ENCODE data around the gene ACTL7B.
A peak's percentile ranks its signal among the peaks of the same experiment; 100 is the strongest.
"Not testable (repeated sequence)": the region's sequence is repeated elsewhere in the genome, so short reads cannot be mapped to it uniquely, and the experiment has no call there.

The ACTL7B gene

GRCh38 chr9:108844391-108844790 lies 11.4 kb downstream of the ACTL7B start:
- no peak for DNase-seq (ENCODE audit: low read depth in 2 of 2)

GRCh38 chr9:108842610-108843295 lies 13.0 kb downstream of the ACTL7B start:
- peak in 1 of 2 experiments; percentile 0 for DNase-seq (ENCODE audit: low read depth in 2 of 2)

GRCh38 chr9:108839561-108839960 lies 16.2 kb downstream of the ACTL7B start:
- not testable (repeated sequence) for DNase-seq (ENCODE audit: low read depth in 2 of 2)

DNA sequence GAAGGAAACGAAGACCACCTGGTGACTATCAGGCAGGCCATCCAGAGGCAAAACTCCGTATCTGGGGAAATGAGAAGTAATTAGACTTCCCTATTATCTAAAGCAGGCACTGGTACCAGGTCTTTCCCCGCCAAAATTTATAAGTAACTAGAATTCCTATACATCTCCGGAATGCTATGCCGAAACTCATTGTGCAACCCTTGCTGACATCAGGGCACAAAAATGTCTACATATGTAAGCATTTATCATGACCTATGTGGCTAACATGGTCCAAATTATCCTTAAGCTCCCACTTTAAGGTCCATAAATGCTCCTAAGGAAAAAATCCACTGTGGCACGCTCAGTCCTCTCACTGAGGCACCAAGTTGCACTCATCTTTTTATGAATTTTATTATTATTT lies 17.8 kb downstream of the ACTL7B start:
- no peak for DNase-seq (ENCODE audit: low read depth in 2 of 2)

DNA sequence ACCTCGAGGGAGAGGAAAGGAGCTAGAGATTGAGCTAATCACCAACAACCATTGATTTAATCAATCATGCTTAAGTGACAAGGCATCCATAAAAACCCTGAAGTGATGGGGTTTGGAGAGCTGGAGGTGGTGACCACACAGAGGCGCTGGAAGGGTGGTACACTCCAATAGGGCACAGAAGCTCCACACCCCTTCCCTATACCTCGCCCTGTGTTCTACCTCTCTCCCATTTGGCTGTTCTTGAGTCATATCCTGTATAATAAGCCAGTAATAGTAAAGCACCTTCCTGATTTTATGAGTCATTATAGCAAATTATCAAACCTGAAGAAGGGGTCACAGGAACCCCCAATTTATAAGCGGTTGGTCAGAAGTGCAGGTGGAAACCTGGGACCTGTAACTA lies 18.3 kb downstream of the ACTL7B start:
- DNase-seq (ENCODE audit: low read depth in 2 of 2), result no peak

DNA sequence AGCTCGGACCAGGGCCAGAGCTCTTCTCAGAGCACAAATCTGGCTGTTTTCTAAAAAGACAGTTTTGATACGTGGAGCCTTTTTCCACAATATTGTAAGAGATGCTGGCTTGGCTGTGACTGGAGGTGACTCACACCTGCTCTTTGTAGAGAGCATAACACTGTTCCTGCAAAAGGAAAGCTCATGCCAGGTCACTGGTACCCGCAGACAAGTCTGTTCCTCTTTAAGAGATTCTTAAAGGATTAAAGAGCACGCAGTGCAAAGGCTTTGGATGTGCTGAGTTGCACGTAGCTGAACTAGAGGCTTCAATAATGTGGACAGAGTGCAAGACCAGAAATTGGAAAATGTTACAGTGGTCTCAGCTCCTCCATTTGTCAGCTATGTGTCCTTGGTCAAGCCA lies 19.0 kb downstream of the ACTL7B start:
- no peak for DNase-seq (ENCODE audit: low read depth in 2 of 2)

- no peak for DNase-seq (ENCODE audit: low read depth in 2 of 2)
Measured at GRCh38 chr9:108836319-108836718, 19.5 kb downstream of the ACTL7B start.

DNA sequence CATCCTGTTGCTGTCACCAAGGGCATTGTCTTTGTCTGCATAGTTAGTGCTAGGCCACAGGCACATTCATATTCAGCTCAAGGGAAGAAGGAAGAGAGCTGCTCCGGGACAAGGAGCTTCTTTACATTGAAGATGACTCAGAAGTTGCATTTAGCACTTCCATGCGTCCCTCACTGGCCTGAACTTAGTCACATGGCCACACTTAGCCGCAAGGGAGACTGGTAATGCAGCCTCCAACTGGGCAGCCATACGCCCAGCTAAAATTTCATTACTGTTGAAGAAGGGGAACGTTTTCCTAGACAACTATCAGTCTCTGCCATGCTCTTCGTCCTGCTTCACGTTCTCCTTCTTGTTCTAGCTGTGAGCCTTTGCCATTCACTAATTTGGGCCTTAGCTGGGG lies 20.0 kb downstream of the ACTL7B start:
- no peak for DNase-seq (ENCODE audit: low read depth in 2 of 2)

DNA sequence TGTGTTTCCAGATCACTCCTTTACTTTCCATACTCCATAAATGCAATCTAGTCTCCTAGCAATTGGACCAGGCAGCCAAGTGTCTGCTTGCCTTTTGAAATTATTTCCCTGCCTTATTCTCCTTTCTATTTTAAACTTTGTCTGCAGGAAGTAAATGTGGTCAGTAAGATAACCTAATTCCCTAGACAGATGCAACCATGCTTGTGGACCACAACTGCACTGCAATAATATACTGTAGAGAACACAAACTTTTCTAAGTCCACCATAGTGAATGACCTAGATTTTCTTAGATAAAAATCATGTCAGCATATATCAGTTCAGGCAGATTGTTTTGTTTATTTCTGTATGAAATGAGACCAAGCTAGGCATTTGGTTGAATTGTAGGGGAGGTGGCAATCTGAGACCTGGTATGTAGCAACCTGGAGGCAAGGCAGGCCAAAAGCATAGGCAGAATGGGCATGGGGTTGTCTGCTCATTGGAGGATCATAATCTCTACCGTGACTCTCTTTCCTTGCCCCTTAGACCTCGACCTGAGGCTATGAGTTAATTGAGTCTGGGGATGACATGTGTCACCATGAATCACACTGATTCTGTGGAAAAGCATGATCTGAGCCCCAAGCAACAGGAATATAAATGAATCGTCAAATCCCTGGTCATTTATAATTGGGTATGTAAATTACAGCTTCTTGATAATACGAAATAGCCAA lies 20.7 kb downstream of the ACTL7B start:
- no peak for DNase-seq (ENCODE audit: low read depth in 2 of 2)

- no peak for DNase-seq (ENCODE audit: low read depth in 2 of 2)
Measured at GRCh38 chr9:108832179-108832500, 23.6 kb downstream of the ACTL7B start.

DNA sequence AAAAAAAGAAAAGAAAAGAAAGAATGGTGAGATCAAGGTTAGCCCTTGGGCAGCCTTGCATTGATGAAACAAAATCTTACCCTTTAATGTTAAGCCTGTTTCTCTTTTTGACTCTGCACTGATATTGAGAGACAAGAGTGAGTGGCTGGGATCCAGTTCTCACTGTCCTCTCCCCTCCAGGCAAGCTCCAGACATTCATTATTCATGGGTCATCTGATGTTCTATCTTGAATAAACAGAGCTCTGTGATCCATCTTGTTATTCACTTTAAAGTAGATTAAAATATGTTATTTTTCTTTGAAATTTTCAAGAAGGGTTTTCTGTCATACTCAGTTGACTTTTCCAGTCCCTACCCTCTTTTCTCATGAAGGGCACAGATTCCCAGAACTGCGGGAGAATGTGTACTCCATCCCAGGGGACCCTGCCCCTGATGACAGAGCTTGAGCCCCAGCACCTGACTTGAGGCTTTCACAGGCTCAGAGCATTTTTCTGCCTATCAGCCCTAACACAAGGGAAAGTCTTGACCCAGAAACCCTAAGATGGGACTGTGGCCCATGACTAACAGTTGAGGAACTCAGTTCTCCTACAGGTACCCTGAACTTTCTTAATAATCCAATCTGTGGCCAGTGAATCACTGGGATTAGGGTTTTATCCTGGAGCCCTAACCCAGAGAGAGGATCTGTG lies 24.1 kb downstream of the ACTL7B start:
- no peak for DNase-seq (ENCODE audit: low read depth in 2 of 2)

DNA sequence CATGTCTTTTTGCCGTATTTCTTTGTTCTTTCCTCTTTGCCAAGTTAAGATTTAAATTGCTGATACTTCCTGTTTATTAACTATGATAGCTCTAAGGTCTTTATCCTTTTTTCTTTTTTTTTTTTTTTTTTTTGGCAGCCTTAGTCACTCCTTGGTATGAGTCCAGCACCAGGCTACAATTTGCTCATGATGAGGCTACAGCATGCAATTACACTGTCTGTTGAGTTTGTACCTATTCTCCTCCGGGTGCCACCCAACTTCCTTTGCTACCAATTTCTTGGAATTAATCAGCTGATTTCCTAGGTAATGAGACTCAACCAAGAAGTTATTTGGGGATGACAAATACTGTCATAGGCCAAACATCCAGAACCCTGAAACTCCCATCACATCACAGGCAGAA lies 25.5 kb downstream of the ACTL7B start:
- no peak for DNase-seq (ENCODE audit: low read depth in 2 of 2)

GRCh38 chr9:108823829-108824228 lies 32.0 kb downstream of the ACTL7B start:
- DNase-seq (ENCODE audit: low read depth in 2 of 2), result no peak

GRCh38 chr9:108816037-108816436 lies 39.7 kb downstream of the ACTL7B start:
- DNase-seq (ENCODE audit: low read depth in 2 of 2), result no peak

DNA sequence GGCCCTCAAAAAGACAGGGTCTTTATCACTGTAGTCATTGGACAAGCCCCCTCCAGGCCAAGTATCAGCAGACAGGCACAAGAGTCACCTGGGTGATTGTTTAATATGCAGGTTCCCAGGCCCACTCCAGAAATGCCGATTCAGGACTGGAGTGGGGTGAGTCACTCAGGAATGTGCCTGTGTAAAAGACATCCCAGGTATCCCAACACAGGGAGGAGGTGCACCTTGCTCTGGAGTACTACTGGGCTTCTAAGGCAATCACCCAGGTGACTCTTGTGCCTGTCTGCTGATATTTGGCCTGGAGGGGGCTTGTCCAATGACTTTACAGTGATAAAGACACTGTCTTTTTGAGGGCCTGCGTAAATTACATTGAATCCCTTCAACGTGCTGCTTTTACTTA lies 40.6 kb downstream of the ACTL7B start:
- DNase-seq (ENCODE audit: low read depth in 2 of 2), result no peak

GRCh38 chr9:108813951-108814601 lies 41.7 kb downstream of the ACTL7B start:
- no peak for DNase-seq (ENCODE audit: low read depth in 2 of 2)

GRCh38 chr9:108812396-108813025 lies 43.3 kb downstream of the ACTL7B start:
- no peak for DNase-seq (ENCODE audit: low read depth in 2 of 2)

GRCh38 chr9:108811944-108812343 lies 43.8 kb downstream of the ACTL7B start:
- no peak for DNase-seq (ENCODE audit: low read depth in 2 of 2)

GRCh38 chr9:108809269-108809668 lies 46.5 kb downstream of the ACTL7B start:
- DNase-seq (ENCODE audit: low read depth in 2 of 2), result no peak
